ENCODE data around the gene COL23A1.
"Not testable (repeated sequence)": the region's sequence is repeated elsewhere in the genome, so short reads cannot be mapped to it uniquely, and the experiment has no call there.

COL23A1 gene

GRCh38 chr5:178318893-178319292, 271.3 kb downstream of the COL23A1 start:
- DNase-seq (ENCODE audit: low read depth) = no peak
- no peak overlapping the region for H3K4me3 ChIP-seq (ENCODE audit: low read length)
- TF ChIP-seq, protein P1, sequence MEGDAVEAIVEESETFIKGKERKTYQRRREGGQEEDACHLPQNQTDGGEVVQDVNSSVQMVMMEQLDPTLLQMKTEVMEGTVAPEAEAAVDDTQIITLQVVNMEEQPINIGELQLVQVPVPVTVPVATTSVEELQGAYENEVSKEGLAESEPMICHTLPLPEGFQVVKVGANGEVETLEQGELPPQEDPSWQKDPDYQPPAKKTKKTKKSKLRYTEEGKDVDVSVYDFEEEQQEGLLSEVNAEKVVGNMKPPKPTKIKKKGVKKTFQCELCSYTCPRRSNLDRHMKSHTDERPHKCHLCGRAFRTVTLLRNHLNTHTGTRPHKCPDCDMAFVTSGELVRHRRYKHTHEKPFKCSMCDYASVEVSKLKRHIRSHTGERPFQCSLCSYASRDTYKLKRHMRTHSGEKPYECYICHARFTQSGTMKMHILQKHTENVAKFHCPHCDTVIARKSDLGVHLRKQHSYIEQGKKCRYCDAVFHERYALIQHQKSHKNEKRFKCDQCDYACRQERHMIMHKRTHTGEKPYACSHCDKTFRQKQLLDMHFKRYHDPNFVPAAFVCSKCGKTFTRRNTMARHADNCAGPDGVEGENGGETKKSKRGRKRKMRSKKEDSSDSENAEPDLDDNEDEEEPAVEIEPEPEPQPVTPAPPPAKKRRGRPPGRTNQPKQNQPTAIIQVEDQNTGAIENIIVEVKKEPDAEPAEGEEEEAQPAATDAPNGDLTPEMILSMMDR (conservative IDR thresholded peaks at IDR 0.05; ENCODE audit: low read depth, low read length) = no peak

- no peak overlapping the region for H3K4me3 ChIP-seq (ENCODE audit: low read length)
- TF ChIP-seq, protein P1 (conservative IDR thresholded peaks at IDR 0.05; ENCODE audit: low read depth, low read length) = no peak
- no peak for DNase-seq (ENCODE audit: low read depth)
These were observed 271.8 kb downstream of the COL23A1 start for GRCh38 chr5:178318382-178318781.

GRCh38 chr5:178317727-178318126, 272.5 kb downstream of the COL23A1 start:
- not testable (repeated sequence) for H3K4me3 ChIP-seq (ENCODE audit: low read length); DNase-seq (ENCODE audit: low read depth)

GRCh38 chr5:178314961-178315820, 275.0 kb downstream of the COL23A1 start:
- TF ChIP-seq, protein P1 (conservative IDR thresholded peaks at IDR 0.05; ENCODE audit: low read depth, low read length) = no peak
- H3K4me3 ChIP-seq (ENCODE audit: low read length) = no peak overlapping the region
- no peak for DNase-seq (ENCODE audit: low read depth)

DNA sequence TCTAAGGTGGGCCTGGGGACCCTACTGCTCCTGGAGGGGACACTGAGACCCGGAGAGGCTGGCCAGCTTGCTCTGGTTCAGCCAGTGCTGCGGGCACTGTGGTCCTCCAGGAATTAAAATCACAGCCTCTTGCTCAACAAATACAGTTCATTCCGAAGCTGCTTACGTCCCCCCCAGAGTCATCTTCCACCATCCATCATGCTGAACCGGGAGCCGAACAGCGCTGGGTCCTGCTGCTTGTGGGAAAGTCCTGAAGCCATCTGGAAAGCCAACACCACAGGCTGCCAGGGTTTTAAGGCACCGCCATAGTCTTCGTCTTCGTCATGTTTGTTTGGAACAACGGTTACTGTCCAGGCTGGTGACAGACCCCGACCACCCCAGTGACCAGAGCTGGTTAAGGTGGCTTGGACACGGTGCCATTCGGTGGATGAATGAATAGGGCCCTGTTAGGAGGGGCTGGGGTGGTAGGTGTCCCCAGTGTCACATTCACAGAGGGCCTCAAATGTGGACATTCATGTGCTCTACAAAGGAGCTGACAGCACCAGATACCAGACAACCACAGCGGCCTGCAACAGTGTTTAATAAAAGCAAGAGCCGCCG, 276.0 kb downstream of the COL23A1 start:
- TF ChIP-seq, protein P1 (conservative IDR thresholded peaks at IDR 0.05; ENCODE audit: low read depth, low read length) = no peak
- no peak for DNase-seq (ENCODE audit: low read depth)
- H3K4me3 ChIP-seq (ENCODE audit: low read length) = no peak overlapping the region

- no peak overlapping the region for H3K4me3 ChIP-seq (ENCODE audit: low read length)
- DNase-seq (ENCODE audit: low read depth) = no peak
- TF ChIP-seq, protein P1 (conservative IDR thresholded peaks at IDR 0.05; ENCODE audit: low read depth, low read length) = no peak
These were observed 276.9 kb downstream of the COL23A1 start for GRCh38 chr5:178313316-178313715.

- H3K4me3 ChIP-seq (ENCODE audit: low read length) = no peak overlapping the region
- no peak for DNase-seq (ENCODE audit: low read depth)
- TF ChIP-seq, protein P1 (conservative IDR thresholded peaks at IDR 0.05; ENCODE audit: low read depth, low read length) = no peak
These were observed 277.3 kb downstream of the COL23A1 start for GRCh38 chr5:178312880-178313282.
